Endometrial microvascular endothelial cells (primary cell): ENCODE results near the gene TPPP. TPM values are rescaled to one million over a fixed set of nuclear protein-coding genes. Genes with fewer than 3 reads are reported as not detected.
"Not testable (repeated sequence)": the region's sequence is repeated elsewhere in the genome, so short reads cannot be mapped to it uniquely, and the experiment has no call there.

Experiments used
- in situ Hi-C: cut with HindIII; loops from 2 replicates; pipeline ENCODE4 v1.10.0; 2017; ENCODE audit warnings: low sequenced_read_pairs, low pct_unique_long_range_greater_than_20kb; ENCODE audit errors: inconsistent ontology term
- total RNA-seq: library from RNA; depleted of rRNA; stranded (reverse); fragments of >200 nt; gene quantifications from one replicate; pipeline ENCODE4 v1.2.3, GENCODE V29; 2015; ENCODE audit errors: inconsistent ontology term

The TPPP gene
- total RNA-seq, 1 donor from 2014 or later = not detected

DNA sequence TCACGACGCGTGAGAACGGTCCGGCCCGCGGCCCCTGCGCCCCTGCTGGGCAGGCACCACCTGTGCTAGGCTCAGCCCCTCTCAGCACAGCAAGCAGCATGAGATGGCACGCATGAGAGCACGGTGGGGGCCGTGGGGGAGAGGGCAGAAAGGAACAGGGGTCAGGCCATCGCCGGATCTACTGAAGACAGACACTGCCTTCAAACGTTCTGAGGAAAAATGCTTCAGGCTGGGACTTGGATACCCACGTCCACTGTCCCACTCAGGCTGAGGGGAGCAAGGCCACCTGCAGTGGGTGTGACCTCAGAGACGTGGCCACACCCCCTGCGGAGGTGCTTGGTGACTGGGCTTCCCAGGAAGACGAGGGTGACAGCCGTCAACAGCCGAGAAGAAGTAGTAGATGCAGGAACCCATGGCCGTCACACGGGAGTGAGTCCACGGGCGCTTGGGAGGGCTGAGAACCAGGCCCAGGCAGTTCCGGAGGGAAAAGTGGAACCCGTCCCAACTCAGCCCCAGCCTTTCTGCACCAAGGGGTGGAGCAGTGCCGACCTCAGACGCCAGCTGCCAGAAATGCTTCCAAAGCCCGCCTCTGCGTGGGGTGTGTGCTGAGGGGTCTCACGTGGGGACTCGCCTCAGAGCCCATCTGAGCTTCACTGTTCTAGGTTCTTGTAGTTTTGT is 12.9 kb downstream of the TPPP start:
- in situ Hi-C loops = not testable (repeated sequence)

DNA sequence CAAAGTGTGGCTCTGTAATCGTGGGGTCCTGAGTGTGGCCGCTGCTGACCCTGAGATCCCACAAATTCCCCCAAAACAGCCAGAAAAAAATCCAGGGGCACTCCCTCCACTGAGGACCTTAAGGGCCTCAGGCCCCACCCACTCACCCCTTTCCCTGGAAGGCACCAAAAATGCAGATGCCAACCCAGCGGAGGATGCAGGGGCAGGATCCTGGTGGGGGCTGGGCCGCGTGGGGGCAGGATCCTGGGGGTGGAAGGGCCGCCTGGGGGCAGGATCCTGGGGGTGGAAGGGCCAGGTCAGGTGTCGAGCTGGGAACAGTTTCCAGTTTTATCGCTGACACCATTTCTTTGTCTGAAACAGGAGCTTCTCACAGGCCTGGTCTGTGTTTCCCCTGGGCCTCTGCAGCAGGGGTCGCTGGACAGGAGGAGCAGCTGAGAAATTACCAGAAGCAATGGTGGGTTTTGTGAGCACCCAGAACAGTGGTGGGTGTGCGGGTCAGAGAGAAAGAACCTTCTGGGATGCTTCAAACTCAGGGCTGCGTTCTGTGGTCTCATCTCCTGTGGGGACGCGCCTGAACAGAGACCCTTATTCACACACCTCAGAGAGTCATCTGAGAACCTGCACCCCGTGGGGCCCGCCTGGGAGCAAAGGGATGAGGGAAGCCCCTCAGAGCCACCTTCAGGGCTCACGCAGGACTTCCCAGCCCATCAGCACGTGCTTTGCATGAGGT is 13.8 kb downstream of the TPPP start:
- in situ Hi-C loops = not testable (repeated sequence)

- in situ Hi-C loops = not testable (repeated sequence)
Measured at GRCh38 chr5:678521-678920, 14.6 kb downstream of the TPPP start.

DNA sequence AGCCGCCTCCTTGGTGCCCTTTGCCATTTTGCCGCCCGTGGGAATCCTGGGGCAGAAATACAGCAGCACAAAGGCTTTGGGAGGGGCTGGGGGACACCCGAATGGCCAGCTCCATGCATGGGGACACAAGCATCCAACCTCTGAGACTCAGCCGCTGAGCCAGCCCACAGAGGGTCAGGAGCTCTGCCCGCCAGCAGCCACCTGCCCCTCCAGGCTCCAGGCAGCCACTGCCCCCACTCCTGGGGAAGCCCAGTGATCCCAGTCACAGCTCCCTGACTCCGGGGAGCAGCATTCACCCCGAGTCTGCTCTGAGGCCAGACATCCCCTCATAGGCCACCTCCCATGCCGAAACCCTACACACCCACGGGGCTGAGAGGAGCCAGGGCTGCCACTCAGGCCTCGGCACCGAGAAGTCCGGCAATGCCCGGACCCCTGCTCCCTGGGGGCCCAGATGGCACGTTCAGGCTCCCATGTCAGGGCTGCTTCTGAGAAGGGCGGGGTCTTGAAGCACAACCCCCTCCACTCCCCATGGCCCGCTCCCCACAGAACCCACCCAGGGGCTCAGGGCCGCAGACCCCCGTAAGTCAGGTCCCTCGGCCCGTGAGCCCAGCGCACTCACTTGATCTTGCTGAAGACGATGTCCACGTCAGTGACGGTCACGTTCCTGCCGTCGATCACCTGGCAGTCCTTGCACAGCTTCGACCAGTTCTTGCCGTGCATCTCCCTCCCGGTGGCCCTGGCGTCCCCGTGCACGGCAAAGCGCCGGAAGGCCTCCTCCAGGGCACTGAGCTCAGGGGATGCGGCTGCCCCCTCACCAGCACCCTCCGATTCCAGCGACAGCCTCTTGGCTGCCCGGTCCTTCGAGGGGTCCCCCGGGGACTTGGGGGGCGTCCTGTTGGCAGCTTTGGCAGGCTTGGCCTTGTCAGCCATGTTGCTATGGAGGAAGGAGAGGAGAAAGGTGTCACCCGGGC is 15.7 kb downstream of the TPPP start:
- in situ Hi-C loops = no loop called here

DNA sequence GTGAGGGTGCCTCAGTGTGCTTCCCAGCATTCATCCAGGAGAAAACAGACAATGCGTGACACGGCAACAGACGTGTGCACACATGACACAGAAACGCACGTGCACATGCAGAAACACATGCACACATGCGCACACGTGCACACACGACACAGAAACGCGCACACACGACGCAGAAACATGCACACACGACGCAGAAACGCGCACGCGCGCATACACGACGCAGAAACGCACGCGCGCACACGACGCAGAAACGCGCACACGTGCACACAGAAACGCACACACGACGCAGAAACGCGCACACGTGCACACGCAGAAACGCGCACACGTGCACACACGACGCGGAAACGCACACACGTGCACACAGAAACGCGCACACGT is 16.5 kb downstream of the TPPP start:
- in situ Hi-C loops = no loop called here

GRCh38 chr5:675871-676698 is 17.1 kb downstream of the TPPP start:
- in situ Hi-C loops = no loop called here

GRCh38 chr5:675111-675870 is 17.9 kb downstream of the TPPP start:
- in situ Hi-C loops = no loop called here

DNA sequence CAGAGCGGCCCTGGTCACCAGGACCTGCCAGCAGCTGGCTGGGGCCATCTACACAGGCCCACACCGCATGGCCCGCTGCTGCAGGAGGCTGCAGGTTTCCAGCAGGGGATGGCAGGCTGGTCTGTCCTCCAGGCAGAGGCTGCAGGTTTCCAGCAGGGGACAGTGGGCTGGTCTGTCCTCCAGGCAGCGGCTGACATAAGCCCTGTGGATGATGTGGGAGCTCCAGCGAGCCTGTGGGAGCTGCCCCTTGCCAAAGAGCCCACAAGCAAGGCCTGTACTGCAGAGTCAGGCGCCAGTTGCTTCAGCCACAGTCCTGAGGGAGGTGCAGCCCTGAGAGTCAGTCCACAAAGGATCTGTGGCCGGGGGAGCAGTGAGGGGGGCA is 18.5 kb downstream of the TPPP start:
- in situ Hi-C loops = no loop called here

DNA sequence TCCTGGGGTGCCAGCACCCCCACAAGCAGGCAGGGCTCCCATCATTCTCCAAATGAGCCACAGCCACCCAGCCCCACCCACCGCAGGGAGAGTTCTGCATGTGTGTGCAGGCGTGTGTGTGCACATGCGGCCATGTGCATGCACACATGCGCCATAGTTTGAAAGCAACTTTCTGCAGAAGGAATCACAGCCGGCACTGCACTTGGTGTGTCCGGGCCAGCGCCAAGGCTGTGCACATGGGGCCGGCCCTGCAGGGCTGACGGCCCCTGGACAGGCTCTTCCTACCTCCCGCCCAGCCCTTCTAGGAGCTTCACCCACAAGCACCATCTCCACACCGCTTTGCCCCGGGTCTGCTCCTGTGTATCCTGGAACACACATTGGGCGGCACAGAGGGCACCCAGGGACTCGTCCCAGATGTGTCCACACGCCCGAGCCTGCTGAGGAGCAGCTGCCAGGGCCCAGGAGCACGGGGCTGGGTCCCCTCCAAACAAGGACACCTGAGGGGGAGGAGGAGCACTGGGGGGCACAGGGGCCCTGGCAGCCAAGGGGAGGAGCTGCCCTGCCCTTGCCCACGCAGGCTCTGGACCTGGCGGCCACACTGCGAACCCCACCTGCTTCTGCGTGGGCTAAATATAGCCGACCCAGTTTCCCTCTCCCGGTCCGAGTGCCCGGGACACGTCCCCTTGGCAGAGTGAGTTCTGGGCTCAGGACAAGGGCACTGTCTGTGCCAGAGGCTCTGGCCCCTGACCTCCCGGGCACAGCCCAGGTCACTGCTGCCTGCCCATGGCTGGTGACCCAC is 19.1 kb downstream of the TPPP start:
- in situ Hi-C loops = no loop called here

- in situ Hi-C loops = no loop called here
Measured at GRCh38 chr5:673161-673830, 19.9 kb downstream of the TPPP start.

DNA sequence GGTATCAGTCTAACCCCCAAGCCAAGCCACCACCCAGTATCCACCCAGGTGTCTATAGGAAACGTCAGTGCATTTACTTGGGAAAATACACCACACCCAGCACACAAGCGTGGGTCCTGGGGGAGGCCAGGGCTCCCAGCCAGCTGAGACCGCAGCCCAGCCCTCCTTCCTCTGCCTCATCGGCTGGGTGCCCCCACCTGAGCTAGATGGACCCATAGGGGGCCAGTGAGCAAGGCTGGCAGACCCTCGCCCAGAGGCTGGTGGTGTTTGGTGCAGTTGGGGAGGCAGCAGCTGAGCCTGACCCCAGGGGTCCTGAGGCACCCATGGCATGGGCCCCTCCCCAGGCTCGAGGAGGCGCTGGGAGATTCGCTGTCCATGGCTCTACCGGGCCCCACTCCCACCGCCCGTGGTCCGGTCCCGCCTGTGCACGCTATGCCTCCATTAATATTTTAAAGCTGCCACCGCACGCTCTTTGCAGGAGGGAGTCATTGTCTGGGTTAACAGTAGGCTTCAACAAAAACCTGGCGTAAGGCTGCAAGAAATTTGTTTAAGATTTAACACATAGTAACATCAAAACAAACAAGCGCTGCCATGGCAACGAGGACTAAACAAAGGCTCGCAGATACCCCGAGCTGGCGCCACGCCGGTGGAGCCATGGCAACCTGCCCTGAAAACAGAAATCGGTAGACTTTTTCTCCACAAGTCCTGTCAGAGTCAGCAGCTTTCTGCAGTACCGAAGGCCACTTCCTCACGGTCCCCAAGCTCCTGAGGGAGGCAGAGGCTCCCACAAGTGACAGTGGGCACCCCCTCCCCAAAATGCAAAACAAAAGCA is 20.6 kb downstream of the TPPP start:
- in situ Hi-C loops = no loop called here

GRCh38 chr5:671459-672328 is 21.5 kb downstream of the TPPP start:
- in situ Hi-C loops = no loop called here

DNA sequence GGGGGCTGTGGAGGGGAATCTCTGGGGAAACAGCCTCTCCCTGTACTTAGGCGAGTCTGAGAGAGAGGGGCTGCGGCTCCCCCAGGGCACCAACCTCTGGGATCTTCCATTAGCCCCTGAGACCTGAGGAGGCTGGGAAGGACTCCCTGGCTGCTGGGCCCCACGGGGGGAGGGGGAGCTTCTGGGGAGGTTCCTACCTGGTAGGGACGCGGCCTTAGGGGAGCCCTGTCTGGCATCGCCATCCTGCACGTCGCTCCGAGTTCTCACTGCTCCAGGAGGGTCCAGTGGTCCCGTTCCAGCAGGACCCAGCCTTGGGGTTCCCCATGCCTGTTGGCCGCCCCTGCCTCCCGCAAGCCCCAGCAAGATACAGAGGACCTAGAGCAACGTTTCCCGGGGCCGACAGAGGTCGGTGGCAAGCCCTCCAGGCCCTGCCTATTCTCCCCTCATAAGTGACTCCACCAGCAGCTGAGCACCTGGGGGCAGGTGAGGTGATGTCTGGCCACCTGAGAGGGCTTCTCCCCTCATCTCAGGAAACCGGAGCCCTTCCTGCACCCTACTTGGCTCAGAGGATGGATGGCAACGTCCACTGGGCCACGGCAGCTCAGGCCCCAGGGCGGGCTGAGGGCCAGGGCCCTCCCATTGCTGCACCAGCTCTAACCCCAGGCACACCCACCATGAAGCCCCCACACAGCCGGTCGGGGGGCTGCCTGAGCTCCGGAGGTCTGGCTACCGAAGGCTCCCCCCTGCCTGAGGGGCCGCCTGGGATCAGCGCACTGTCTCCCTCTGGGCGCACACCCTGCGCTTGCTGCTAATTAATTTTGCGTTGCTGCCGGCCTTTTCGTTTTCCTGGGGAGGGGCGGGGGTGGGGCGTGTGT is 22.5 kb downstream of the TPPP start:
- in situ Hi-C loops = no loop called here

DNA sequence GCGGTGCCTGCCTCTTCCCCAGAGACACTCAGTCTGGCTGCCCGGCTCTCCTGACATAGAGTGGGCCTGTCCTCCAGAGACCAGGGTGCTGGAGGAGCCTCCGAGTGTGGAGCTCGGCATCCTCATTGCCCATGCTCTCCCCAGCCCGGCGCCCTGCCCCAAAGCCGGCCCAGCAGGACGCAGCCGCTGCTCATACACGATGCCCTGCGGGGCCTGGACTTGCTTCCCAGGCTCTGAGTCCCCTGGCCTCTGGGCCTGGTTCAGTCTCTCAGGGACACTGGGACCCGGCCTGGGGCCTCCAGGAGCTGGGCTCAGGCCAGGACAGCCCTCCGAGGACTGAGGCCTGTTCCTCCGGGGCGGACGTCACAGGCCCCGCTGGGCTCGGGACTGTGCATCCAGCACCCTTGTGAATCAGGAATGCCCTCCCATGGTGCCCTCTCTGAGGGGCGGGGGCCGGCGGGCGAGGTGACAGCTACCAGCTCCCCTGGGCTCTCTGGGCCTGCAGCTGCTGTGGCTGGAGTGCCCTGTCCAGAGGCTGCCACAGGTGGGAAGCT is 23.2 kb downstream of the TPPP start:
- in situ Hi-C loops = loop anchor here (10.0 kb wide), 1 partner anchor 235 kb away; no protein-coding TSS in a partner anchor
